Neuron (in vitro differentiated cells): Measurements from ENCODE around the gene KRT74.

Experiments used
- H2AFZ ChIP-seq: one replicate; pipeline ENCODE4 v1.6.1; 2013; ENCODE audit warnings: low read depth, mild to moderate bottlenecking, inconsistent platforms, low read length, moderate library complexity
- H3K27me3 ChIP-seq: one replicate; pipeline ENCODE4 v1.6.1; 2013; ENCODE audit warnings: low read length; ENCODE audit not compliant: insufficient read depth
- H3K36me3 ChIP-seq: one replicate; pipeline ENCODE4 v1.6.1; 2013; ENCODE audit warnings: low read length; ENCODE audit not compliant: insufficient read depth
- H3K4me1 ChIP-seq: one replicate; pipeline ENCODE4 v1.6.1; 2013; ENCODE audit warnings: low read length; ENCODE audit not compliant: insufficient read depth
- H3K4me3 ChIP-seq: 2 replicates; pipeline ENCODE4 v1.5.1; 2013; ENCODE audit warnings: mild to moderate bottlenecking, low read length, moderate library complexity
- H3K9me3 ChIP-seq: one replicate; pipeline ENCODE4 v1.6.1; 2013; ENCODE audit warnings: low read length

Gene KRT74

GRCh38 chr12:52517005-52517835 lies 56.4 kb downstream of the KRT74 start:
- no peak overlapping the region for H3K4me3 ChIP-seq
- no peak overlapping the region for H2AFZ ChIP-seq
- H3K27me3 ChIP-seq: no peaks in the 10 kb centered on the region
- H3K9me3 ChIP-seq: no peaks in the 10 kb centered on the region
- H3K4me1 ChIP-seq: no peaks in the 10 kb centered on the region
- H3K36me3 ChIP-seq: no peaks in the 10 kb centered on the region

GRCh38 chr12:52515927-52516831 lies 57.5 kb downstream of the KRT74 start:
- Histone ChIP-seq H3K27me3 (no peaks in the 10 kb centered on the region), H3K4me1 (no peaks in the 10 kb centered on the region), H3K9me3 (no peaks in the 10 kb centered on the region), H2AFZ (no peak overlapping the region), H3K4me3 (no peak overlapping the region), H3K36me3 (no peaks in the 10 kb centered on the region)
